GM12801 (cell line): ENCODE results near the gene TPRG1L.

Source experiments
- TF ChIP-seq, protein P1 (sequence below): IDR thresholded peaks from one replicate; pipeline ENCODE4 v1.5.1; 2011; ENCODE audit warnings: control low read depth; ENCODE audit not compliant: insufficient read length; ENCODE audit errors: extremely low read depth

TPRG1L gene

DNA sequence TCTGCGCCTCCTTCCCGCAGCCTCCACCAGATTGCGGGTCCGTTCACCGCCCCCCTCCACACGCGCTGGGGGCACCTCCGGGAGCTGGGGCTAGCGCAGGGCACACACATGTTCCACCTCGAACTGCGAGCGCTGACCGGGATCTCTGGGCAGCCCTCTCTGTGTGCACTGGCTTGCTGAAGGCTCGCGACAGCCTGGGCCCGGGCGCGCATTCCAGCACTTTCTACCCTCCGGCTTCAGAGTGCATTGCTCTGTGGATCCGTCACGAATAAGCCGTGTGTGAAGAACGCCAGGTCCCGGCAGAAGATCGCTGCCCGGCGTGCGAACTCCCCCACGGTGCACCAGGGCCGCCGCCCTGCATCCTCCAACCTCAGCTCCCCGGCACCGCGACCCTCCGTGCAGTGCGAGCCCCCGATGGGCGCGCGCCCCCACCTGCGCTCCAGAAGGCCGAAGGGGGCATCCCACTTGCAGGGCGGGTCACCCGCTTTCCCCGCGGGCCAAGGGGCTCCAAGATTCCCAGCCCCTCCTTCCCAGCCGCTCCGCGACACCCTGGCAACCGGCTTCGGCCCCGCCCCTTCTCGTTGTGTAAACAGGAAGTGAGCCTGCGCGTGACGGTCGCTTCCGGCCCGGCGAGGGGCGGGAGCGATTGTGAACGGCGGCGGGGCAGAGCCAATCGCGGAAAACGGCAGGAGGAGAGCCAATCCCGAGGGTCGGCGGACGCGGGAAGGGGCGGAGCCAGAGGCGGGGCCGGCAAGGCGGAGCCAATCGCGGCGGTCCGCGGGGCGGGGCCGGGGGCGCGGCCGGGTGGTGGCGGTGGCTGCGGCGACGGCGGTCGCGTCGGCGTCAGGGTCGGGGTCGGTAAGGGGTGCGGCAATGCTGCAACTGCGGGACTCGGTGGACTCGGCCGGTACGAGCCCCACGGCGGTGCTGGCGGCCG, at the start of gene TPRG1L:
Gene TPRG1L, plus strand, starts transcription at position 816 of the 937 bp plus-strand sequence. Its CDS starts 58 bp downstream, at position 874.
- TF ChIP-seq, protein P1, sequence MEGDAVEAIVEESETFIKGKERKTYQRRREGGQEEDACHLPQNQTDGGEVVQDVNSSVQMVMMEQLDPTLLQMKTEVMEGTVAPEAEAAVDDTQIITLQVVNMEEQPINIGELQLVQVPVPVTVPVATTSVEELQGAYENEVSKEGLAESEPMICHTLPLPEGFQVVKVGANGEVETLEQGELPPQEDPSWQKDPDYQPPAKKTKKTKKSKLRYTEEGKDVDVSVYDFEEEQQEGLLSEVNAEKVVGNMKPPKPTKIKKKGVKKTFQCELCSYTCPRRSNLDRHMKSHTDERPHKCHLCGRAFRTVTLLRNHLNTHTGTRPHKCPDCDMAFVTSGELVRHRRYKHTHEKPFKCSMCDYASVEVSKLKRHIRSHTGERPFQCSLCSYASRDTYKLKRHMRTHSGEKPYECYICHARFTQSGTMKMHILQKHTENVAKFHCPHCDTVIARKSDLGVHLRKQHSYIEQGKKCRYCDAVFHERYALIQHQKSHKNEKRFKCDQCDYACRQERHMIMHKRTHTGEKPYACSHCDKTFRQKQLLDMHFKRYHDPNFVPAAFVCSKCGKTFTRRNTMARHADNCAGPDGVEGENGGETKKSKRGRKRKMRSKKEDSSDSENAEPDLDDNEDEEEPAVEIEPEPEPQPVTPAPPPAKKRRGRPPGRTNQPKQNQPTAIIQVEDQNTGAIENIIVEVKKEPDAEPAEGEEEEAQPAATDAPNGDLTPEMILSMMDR: no peak

DNA sequence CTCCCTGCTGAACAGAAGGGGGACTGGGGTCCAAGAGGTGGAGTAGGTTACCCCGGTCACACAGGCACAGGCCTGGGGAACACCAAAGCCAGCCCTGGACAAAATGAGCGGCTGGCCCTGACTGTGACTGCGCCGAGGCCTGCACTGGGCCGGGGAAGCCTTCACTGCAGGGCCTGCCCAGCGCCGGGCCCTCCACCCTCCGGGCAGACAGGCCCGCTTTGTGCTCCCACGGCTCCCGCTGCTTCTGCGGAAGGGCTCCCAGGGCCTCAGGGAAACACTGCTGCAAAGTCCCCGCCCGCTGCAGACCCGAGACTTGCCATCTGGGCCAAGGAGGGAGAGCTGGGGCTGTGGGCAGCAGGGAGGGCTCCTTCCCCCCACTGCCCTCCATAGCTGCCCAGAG, 48.8 kb upstream of the TPRG1L start:
- TF ChIP-seq, protein P1: no peak

DNA sequence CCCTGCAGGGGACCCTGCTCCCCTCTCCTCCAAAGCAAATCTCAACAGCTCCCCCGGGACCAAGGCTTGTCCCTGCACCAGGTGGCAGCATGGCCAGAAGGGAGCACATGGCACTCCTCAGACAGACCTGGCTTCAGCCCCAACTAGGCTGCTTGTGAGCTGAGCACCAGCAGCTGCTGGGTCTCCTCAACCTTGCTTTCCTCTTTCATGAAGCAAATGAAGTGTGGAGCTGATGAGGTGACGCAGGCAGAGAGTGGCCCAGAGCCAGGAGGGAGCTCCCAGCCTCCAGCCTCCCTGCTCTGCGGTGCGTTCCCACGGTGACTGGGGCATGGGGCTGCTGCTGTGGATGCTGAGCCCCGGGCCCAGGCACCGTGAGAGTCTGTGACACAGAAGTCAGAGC, 47.5 kb upstream of the TPRG1L start:
- TF ChIP-seq, protein P1: no peak

DNA sequence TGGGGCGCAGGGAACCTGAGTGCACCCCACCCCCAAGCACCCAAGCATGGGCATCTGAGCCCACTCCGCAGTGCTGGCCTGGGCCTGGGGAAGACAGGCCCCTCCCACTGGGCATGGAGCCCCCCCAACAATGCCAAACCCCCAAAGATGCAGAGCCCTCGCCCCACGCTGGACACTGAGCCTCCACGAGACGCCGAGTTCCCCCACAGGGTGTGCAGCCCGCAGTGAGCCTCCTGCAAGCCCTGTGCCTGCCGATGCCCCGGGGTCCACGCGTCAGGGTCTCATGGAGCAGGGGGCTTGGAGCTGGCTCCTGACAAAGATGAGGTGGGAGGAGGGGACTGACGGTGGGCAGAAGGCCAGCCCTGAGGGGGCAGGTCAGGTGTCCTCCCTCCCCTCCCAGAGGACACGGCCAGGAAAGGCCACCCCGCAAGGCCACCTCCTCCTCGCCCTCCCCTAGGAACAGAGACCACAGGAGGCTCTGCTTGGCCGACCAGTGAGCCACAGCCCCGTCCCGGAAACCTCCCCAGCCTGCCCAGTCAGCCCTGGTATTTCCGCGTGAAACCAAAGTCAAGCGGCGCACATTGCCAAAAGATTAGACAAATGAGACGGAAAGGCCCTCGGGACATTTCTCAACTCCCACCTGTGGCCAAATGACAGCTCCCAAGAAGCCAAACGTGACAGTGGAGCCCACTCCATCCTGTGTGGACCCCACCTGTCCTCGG, 46.9 kb upstream of the TPRG1L start:
- TF ChIP-seq, protein P1: no peak

DNA sequence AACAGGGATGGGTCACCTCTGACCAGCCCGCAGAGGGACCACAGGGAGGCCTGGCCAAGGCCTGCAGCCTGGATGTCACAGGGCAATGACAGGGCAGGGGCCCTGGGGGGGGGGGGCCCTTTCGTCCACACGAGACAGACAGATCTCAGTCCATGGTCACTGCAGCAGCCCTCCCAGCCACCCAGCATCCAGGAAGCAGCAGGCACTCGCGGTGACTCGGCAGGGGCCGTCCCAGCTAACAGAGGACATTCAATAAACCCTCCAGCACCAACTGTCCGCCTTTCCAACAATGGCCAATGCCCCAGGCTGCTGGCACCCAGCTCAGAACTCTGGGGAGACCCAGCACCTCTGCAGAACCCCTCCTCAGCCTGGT, 46.4 kb upstream of the TPRG1L start:
- TF ChIP-seq, protein P1: no peak

DNA sequence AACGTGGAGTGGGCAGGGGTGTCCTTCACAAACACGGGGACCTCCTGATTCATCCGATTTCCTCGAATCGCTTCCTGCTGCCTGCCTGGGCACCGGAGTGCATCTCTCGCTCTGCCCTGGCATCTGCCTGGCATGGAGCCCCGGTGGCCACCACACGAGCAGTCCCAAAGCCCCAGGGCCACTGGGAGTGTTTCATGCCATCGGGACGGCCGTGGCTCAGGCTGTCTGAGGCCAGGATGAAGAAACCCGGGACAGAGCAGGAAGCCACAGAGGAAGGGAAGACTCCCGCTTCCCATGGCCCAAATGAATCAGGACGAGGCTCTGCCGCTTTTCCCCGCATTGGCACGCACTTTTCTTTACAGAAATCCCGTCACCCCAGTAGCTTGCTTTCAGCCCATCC, 45.9 kb upstream of the TPRG1L start:
- TF ChIP-seq, protein P1: no peak

DNA sequence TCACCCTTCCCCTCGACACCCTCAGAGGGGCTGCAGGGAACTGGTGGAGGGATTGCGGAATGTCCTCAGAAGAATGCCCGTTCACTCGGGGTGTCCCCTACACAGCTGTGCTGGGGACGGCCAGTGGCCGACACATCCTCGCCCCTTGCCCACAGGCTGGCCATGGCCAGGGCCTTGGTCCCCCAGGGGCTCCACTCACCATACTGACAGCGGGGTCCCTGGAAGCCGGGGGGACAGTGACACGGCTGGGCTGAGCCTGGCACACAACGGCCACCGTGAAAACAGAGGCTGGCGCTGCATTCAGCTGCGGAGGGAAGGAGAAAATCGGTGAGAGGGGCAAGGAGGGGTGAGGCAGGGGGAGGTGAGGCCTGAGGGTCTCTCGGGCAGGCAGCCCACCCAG, 45.2 kb upstream of the TPRG1L start:
- TF ChIP-seq, protein P1: no peak
